Pancreas (tissue), 10 donors: Measurements from ENCODE around the gene OVAAL. TPM values are rescaled to one million over a fixed set of nuclear protein-coding genes. Genes with fewer than 3 reads are reported as not detected.

Experiments used
- ATAC-seq, 4 donors: fragments of 200-7000 bp; cut with Tn5 transposase; one replicate each; pipeline versions ENCODE4 v1.8.0 to v1.9.1; 2020; ENCODE audit warnings: mild to moderate bottlenecking in 4 of 4, moderate library complexity in 4 of 4
- DNase-seq, 6 donors: peaks; one replicate each; pipeline ENCODE4 v3.0.0-alpha.2; 2020
- FAIRE-seq: peaks from 2 replicates; lab custom pipeline; 2012; peaks lifted over from hg19 to GRCh38; lab: Jason Lieb, UNC
- H3K27ac ChIP-seq, 4 donors: fragments of 200-600 bp; sonication (generic); 1 replicate in 3 of 4; 2 replicates in 1 of 4; pipeline versions ENCODE4 v1.5.0 to v1.8.0; 2020
- H3K27me3 ChIP-seq, 4 donors: fragments of 200-600 bp; one replicate each; pipeline ENCODE4 v1.8.0; 2021
- H3K36me3 ChIP-seq, 3 donors: fragments of 200-600 bp; sonication (generic) in 1 of 3; one replicate each; pipeline versions ENCODE4 v1.5.0 to v1.8.0; 2020 to 2021
- H3K4me1 ChIP-seq, 3 donors: fragments of 200-600 bp; one replicate each; pipeline ENCODE4 v1.8.0; 2021
- H3K4me3 ChIP-seq, 4 donors: fragments of 200-600 bp; sonication (generic) in 2 of 4; one replicate each; pipeline versions ENCODE4 v1.5.0 to v1.8.0; 2020 to 2021
- H3K9me3 ChIP-seq, 4 donors: fragments of 200-600 bp; one replicate each; pipeline ENCODE4 v1.8.0; 2021
- CTCF ChIP-seq, 4 donors: fragments of 200-600 bp; sonication (generic) in 3 of 4; IDR thresholded peaks; one replicate each; pipeline versions ENCODE4 v1.5.0 to v1.8.0; 2021; ENCODE audit warnings: antibody characterized with exemption in 4 of 4
- WGBS, 2 donors: extraction: QIAGEN DNeasy Blood & Tissue Kit; methylation state at CpG; one replicate each; pipeline ENCODE4 v1.1.7; 2013; 5-methylcytosine and 5-hydroxymethylcytosine counted together
- intact Hi-C, 3 donors: fragments of 100-400 bp; cut with DNase I; formaldehyde crosslinking; loops; one replicate each; pipeline versions ENCODE4 v1.11.1 to v1.14.2; 2022
- polyA plus RNA-seq, 2 donors: library from polyadenylated mRNA; stranded (reverse); fragments of 200-250 nt; gene quantifications; one replicate each; pipeline ENCODE4 v1.2.3, GENCODE V29; 2013
- total RNA-seq, 6 donors: library from RNA; stranded (reverse); fragmentation: NEBNext Ultra II Directional in 4 of 6; extraction: Animal tissue kit (Norgen Biotek cat#: 25700) in 4 of 6; gene quantifications; one replicate each; pipeline versions ENCODE4 v1.2.1 to v1.2.4, GENCODE V29; 2021 to 2023
- donor health status: healthy with polysubstance abuse.
- donor health status: DM: no; HTN: no; CAD: no; lungs with moderate emphysema.
- donor health status: DM: no; HTN: no; CAD: no.
- donor health status: control.
- donor health status: control.
- donor health status: Bipolar disorder and iron deficiency.
- donor health status: DM: yes; HTN: yes; CAD: no.
- donor health status: DM: no; HTN: no; CAD: no.
- donor health status: DM: no; HTN: no; CAD: no.
- donor health status: DM: yes; HTN: yes; CAD: no.

OVAAL gene
- total RNA-seq (not detected), polyA plus RNA-seq (not detected)

GRCh38 chr1:180558664-180559063 lies at the start of gene OVAAL:
OVAAL (plus strand) TSS chr1:180558964.
- Histone ChIP-seq H3K4me1 (no peaks in the 10 kb centered on the region), H3K9me3 (no peaks in the 10 kb centered on the region), H3K27ac (no peak within 1 kb of the TSS), H3K36me3 (no peaks in the 10 kb centered on the region), H3K27me3 (no peaks in the 10 kb centered on the region), H3K4me3 (no peak within 1 kb of the TSS)
- WGBS, 2 donors = 86% methylated on average over 6 of the region's 6 CpGs
- no peak for FAIRE-seq
- DNase-seq = no peak
- intact Hi-C loops = no loop called here
- no peak for ATAC-seq
- TF ChIP-seq CTCF (IDR thresholded peaks at IDR 0.05) = no peak

- 84 to 96% methylated on average over 2 of the region's 2 CpGs for WGBS, 2 donors
- H3K36me3 ChIP-seq = no peaks in the 10 kb centered on the region
- DNase-seq (no peak), ATAC-seq (no peak), FAIRE-seq (no peak)
- H3K27me3 ChIP-seq = no peaks in the 10 kb centered on the region
- H3K27ac ChIP-seq = no peak overlapping the region
- H3K9me3 ChIP-seq = no peaks in the 10 kb centered on the region
- no peak overlapping the region for H3K4me3 ChIP-seq
- no peak for TF ChIP-seq CTCF (IDR thresholded peaks at IDR 0.05)
- intact Hi-C loops = loop anchor here in 1 of 3 donors (10.0 kb wide), 1 partner anchor 634 kb away; no protein-coding TSS in a partner anchor
- H3K4me1 ChIP-seq = peaks cover 0 to 3% (median 0%) of the 10 kb centered on the region in 3 donors
Observed at GRCh38 chr1:180510882-180511281, 47.9 kb upstream of the OVAAL start.

- WGBS, 2 donors = 62 to 63% methylated on average over 6 of the region's 6 CpGs
- no peak for DNase-seq
- no peak overlapping the region for H3K4me3 ChIP-seq
- no peak for TF ChIP-seq CTCF (IDR thresholded peaks at IDR 0.05)
- H3K9me3 ChIP-seq = no peaks in the 10 kb centered on the region
- no peak overlapping the region for H3K27ac ChIP-seq
- peaks cover 0 to 9% (median 3%) of the 10 kb centered on the region in 3 donors for H3K4me1 ChIP-seq
- intact Hi-C loops = loop anchor here in 1 of 3 donors (10.0 kb wide), 1 partner anchor 631 kb away; no protein-coding TSS in a partner anchor
- H3K27me3 ChIP-seq = no peaks in the 10 kb centered on the region
- ATAC-seq = no peak
- FAIRE-seq = no peak
- H3K36me3 ChIP-seq = no peaks in the 10 kb centered on the region
Observed at GRCh38 chr1:180513531-180513930, 45.2 kb upstream of the OVAAL start.

GRCh38 chr1:180515364-180515763 lies 43.4 kb upstream of the OVAAL start:
- no peak overlapping the region for H3K4me3 ChIP-seq
- H3K9me3 ChIP-seq = no peaks in the 10 kb centered on the region
- FAIRE-seq (no peak), ATAC-seq (no peak), DNase-seq (no peak)
- no peak overlapping the region for H3K27ac ChIP-seq
- intact Hi-C loops = loop anchor here in 1 of 3 donors (10.0 kb wide), 1 partner anchor 629 kb away; no protein-coding TSS in a partner anchor
- H3K27me3 ChIP-seq = no peaks in the 10 kb centered on the region
- 27 to 40% methylated on average over 3 of the region's 3 CpGs for WGBS, 2 donors
- H3K4me1 ChIP-seq = peaks cover 0 to 9% (median 3%) of the 10 kb centered on the region in 3 donors
- no peaks in the 10 kb centered on the region for H3K36me3 ChIP-seq
- TF ChIP-seq CTCF (IDR thresholded peaks at IDR 0.05) = no peak

- Histone ChIP-seq H3K4me1 (peaks cover 0 to 9% (median 3%) of the 10 kb centered on the region in 3 donors), H3K27me3 (no peaks in the 10 kb centered on the region), H3K27ac (no peak overlapping the region), H3K9me3 (no peaks in the 10 kb centered on the region), H3K4me3 (no peak overlapping the region), H3K36me3 (no peaks in the 10 kb centered on the region)
- DNase-seq = peak in 4 of 6 donors; percentile 47 to 75 (median 52)
- peak; percentile 61 for FAIRE-seq
- peak; percentile 95 to 100 (median 100) for ATAC-seq
- 12 to 13% methylated on average over 8 of the region's 8 CpGs for WGBS, 2 donors
- peak; percentile 41 to 71 (median 66) for TF ChIP-seq CTCF (IDR thresholded peaks at IDR 0.05)
- intact Hi-C loops = loop anchor here in 1 of 3 donors (10.0 kb wide), 1 partner anchor 629 kb away; no protein-coding TSS in a partner anchor
Observed at GRCh38 chr1:180515857-180516388, 42.8 kb upstream of the OVAAL start.
